Activated T-cell treated with anti-CD3 and anti-CD28 coated beads, Interleukin-2, amount 50 U/mL, for 1 hour (primary cell): ENCODE data around the gene CDK15.

Experiments used
- DNase-seq: peaks from one replicate; pipeline ENCODE4 v3.0.0-alpha.2; 2020

The CDK15 gene

DNA sequence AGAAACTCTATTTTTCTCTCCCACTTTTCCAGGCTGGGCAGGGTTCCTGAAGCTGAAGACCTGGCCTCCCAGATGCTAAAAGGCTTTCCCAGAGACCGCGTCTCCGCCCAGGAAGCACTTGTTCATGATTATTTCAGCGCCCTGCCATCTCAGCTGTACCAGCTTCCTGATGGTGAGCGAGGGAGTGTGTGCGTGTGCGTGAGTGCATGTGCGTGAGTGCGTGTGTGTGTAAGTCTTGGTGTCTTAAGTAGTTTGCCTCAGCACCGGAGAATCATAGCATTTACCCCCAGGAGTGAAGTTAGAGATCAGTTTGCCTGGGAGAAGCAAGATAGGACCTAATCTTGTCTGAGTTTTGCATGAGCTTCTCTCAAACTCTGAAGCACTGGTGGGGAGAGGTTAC, 73.7 kb downstream of the CDK15 start:
- no peak for DNase-seq

DNA sequence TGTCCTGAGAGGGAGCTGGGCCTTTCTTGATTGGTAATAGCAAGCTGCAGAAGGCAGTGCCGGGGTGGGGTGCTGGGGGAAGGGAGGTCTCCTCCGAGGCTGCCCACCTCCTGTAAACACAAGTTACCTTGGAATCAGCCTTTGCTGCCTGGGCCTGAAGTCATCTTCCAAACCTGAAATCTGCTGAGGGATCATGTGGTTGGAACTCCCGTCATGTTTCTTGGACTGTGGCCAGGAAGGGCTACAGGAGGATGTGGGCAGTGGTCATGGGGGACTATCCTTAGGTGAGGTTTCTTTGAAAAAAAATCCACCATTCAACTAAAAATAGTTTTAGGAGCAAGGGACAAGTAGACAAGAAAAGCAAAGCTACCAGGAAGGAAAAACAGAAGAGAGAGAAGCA, 74.2 kb downstream of the CDK15 start:
- DNase-seq = no peak

DNA sequence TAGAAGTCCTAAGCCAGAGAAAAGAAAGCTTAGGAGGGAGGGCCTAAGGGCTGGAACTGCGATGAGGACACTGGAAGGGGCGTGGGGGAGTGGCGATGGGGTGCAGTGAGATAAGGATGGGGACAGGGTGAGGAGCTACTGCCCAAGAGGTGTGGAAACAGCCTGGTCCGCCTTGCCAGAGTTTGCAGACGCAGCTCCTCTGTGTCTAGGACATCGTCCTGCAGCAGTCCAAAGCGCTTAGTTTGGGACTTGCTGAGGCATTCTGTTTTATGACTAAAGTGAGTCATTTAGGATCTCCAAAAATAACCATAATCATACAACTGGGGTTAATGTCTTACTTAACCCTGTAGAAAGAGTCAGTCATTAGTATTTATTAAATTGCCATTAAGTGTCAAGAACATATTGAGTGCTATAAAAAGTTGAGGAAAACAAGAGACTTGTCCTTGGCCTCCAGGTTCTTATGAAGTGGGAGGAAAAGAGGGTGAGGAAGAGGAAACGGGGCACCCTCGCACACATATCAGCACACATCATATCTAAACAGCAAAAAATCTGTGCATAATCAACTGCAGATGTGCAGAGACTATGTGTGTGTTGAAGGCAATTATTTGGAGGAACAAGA, 74.8 kb downstream of the CDK15 start:
- no peak for DNase-seq

DNA sequence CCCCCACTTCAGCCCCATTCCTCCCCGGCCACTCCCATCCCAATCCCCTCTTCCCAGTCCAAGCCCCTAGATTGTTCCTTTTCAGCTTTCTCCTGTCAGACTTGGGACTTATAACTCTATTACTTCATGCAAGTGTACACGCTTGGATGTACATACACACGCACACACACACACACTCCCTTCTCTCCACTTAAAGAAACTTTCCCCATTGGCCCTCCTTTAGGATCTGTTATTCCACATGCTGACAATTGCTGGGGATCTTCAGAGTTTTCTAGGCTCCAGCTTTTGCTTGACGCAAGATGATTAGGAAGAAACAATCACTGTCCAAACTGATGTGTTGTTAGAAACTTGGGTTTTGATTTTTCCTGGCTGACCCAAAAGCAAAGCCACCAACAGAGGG, 75.4 kb downstream of the CDK15 start:
- no peak for DNase-seq

DNA sequence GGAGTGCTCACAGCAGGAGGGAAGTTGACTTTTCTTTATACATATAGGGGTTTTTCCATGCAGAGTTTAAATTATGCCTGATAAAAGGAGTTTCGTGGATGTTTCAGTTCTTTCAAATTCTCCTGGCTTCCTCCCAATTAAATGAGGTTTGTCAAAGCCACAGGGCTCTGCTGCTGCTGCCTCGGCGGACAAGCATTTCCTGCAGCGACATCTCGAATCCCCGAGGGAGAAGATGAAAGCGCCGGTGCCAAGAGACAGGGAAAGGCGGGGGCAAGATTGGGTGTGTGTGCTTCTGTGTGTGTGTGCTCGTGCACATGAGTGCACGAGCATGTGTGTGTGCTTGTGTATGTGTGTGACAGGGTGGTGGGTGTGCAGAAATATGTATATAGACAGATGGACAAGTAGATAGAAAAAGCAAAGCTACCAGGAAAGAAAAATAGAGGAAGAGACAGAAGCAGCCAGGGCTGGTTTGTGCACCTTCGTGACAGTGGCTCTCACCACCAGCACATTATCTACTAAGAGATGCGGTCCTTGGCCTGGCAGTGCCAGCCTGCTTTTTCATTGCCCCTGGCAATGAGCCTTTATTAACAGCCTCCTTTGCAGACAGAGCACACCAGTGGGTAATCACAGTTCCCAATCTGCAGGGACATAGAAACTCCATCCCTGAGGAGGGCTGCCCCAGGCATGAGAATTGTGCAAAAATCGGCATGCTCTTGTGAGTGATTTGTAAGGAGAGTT, 76.2 kb downstream of the CDK15 start:
- no peak for DNase-seq

DNA sequence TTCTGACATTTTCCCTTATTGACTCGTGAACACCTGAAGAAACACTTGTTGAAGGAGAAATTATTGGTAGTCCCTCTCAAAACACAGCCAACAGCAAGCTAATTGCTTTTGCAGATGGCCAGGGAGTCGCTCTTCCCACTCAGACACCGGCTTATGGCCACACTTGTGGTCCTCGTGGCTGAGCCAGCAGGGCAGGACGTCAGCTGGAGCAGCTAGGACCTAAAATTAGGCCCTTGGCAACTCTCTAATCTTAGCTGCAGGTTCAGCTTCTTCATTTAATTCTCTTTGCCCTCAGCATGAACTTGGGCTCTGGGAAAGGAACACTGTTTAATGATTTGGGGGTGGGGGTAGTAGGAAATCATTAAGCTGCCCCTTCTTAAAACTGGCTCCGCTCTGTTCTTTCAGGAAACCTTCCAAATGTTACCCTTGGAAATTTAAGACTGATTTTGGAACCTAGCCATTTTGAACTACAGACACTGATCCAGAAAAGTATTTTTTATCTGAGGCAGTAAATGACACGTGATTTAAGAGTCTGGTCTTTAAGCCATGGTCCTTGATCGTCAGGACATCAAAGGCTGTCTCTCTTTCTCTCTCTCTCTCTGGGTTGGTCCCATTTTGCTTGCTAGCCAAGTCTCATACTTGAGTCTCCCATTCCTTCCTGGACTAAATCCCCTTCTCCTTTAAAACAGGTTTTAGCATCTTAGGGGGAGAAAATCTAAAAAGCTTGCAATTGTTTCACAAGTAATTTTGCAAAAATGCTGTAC, 77.5 kb downstream of the CDK15 start:
- no peak for DNase-seq

DNA sequence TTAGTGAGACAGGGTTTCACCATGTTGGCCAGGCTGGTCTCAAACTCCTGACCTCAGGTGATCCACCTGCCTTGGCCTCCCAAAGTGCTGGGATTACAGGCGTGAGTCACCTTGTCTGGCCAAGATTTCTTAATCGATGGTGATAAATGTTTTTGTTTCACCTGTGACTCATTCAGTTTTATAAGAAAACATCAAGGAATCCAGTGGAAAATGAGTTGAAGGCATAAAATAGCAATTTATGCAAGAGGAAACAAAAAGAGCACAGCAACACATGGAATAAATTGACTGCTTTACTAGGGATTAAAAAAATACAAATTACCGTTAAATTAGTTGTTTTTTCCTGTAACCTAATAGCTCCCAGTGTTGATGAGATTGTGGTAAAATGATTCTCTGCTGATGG, 80.2 kb downstream of the CDK15 start:
- DNase-seq = no peak

DNA sequence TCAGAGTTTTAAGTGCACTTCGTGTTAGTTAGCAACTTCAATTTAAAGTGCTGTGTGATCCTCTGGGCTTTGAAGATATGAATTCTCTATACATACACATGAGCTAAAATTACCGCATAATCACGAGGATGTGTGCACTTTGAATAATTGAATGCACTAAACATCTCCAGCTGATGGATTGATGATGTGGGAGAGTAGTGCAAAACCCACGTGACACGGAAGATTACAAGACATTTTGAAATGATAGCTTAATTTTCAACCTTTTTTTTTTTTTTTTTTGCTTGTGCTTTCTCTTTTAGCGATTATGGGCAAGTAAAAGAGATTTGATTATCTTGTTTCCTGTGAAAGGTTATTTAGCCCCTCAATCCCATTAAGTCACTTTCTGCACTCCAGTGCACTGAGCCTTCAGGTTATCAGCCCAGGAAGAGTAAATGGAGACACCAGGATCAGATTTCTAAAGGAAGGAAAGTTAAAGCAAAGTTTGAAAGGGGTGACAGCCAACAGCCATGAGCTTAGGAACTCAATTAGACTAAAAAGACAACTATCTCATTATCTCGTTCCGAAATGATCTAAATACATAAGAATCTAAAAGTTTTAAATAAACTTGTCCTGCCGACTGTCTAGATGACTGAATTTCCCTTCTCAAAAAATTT, 81.6 kb downstream of the CDK15 start:
- no peak for DNase-seq

DNA sequence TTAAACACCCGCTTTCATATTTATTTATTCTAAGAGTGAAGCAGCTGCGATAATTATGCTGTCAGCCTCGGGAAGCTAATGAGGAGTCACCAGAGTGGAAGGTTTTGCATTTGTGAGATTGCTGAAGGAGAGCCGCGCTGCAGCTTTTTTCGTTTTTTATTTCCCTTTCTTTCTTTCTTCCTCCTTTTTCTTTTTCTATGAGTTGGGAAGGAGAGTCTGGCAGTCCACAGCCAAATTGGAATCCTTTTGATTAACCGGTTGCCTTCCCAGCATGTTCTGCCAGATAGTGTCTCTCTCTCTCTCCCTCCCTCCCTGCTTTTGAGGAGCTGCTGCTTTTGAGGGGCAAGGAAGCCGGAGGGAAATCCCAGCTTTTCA, 82.1 kb downstream of the CDK15 start:
- no peak for DNase-seq

DNA sequence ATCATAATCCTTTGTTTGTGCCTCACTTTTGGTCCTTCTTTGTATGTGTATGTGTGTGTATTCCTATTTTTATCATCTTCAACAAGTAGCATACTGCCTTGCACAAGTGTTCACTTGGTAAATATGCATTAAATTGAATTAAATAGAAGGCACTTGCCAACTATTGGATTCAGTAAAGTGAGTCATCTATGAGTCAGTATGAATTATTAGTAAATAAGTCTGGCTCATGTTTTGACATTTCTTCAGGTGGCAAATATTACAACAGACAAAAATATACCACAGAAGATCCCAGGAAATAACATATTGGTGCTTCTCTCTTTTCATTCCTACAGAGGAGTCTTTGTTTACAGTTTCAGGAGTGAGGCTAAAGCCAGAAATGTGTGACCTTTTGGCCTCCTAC, 84.1 kb downstream of the CDK15 start:
- DNase-seq = no peak

DNA sequence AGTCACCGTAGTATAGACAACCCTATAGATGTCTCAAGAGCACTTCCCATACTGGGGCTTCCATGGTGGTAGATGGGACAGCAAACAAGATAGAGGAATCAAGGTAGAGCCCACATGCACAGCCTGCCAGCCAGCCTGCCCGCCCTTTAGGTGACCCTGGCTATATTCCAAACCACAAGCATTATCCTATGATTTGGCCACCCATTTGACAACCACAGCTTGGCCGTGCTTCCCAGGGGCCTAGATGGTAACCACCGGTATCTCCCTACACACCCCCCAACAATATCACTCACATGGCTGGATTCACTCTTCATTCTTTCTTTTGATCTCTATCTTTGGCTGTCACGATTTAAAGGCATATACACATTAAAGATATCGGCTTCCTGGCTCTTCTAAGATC, 85.3 kb downstream of the CDK15 start:
- DNase-seq = no peak

DNA sequence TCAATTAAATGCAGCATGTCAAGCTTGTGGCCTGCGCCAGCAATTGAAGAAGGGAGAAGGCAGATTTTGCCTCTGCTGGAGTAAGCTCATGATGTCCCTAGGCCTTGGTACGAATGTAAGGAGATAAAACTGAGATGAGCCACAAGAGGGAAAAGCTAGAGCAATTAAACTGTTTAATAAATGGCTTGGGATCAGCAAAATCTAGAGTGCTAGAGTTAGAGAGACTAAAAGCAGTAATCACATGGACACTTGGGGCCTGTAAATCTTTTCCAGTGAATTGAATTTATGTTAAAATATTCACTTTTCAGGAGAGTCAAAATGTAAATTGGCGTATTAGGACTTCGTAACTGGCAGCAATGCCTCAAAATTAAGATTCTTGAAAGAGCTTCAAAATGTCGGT, 86.2 kb downstream of the CDK15 start:
- DNase-seq = no peak

DNA sequence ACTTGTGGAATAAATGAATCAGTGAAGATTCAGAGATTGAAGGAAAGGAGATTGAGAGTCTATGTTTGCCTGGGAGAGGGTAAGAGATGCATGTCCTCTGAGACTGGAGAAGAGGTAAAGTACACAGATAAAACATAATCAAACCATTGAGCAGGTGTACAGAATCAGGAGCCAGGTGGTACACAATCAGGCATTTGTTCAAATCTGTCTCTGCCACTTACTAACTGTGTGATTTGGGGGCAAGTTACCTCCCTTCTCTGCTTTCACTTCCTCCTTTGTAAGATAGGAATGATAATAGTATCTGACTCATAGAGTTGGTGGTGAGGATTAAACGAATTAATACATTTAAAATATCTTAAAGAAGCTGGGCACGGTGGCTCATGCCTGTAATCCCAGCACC, 94.0 kb downstream of the CDK15 start:
- DNase-seq = no peak

DNA sequence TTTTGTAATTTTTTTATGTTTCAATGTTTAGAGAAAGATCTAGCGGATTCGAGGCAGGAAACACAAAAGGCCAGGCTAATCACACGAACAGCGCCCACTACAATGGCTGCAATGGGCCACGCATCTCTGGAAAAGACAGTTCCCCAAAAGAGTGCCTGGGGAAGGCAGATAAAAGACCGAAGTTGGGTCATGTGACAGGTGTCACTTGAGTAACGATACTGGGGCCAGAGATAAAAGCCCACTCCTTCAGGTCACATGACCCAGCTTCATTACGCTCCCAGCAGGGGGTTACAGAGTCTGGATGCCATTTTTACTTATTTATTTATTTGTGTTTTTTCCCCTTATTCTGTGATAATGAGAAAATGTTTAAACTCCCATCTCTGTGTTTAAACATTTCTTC, 95.4 kb downstream of the CDK15 start:
- DNase-seq = no peak

DNA sequence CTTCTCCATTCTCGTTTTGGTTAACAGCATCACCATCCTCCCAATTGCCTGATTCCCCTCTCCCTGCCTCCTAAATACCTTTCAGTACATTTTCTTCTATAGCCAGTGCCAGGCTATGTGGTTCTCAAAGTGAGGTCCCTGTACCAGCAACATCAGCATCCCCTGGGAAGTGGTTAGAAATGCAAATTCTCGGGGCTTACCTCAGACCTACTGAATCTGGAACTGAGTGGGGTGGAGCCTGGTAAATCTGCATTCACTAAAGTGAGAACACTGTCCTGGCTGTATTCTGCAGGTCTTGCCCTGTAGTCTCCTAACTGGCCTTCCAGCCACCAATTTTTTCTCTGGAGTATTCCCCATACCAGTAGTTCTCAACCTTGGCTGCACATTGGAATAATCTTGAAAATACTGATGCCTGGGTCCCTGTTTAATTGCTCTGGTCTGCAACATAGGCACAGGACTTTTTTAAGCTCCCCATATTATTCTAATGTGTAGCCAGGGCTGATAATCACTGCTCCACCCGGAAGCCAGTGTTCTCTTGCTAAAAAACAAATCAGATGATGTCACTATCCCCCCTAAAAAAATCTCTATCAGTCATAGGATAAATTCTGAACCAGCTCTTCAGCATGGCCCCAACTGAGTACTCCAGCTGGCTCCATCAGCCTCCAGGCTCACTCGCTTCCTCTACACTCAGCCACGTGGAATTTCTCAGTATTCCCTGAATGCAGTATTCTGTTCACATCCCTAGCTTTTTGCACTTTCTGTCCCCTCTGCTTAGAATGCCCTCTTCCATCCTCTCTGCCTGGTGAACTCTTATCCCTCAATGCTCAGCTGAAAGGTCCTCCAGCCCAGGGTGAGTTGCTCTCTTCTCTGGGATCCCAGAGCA, 98.4 kb downstream of the CDK15 start:
- no peak for DNase-seq

DNA sequence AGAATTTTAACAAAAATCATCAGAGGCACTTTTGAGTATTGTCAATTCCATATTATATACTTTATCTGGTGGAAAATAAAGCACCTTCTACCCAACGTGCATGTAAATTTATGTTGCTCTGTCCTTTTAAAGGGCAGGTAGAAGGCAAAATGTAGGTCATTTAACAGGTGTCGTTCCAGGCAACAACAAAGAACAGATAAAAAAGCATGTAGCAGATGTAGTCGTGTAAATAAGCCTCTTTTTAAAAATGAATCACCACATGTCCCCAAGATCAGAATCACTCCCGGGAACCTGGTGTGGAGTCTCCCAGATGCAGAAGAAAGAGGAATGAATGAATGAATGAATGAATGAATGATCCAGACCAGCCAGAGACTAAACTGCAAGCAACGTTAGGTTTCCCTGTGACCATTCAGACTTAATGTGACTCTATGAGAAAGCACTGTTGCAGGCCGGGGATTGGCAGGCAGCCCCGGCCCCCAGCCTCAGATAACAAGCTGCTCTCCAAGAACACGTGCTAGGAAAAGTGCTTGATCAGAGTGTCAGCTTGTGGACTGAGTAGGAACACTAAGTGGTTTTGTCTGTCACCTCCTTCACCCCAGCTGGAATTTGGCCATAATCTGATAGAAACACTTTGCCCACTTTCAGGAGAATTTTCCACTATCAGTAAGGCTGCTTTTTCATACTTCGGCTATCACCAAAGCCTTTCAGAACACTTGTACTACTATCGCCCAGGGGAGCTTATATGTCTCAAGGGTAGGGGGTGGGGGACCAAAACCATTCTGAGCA, 100.6 kb downstream of the CDK15 start:
- no peak for DNase-seq

DNA sequence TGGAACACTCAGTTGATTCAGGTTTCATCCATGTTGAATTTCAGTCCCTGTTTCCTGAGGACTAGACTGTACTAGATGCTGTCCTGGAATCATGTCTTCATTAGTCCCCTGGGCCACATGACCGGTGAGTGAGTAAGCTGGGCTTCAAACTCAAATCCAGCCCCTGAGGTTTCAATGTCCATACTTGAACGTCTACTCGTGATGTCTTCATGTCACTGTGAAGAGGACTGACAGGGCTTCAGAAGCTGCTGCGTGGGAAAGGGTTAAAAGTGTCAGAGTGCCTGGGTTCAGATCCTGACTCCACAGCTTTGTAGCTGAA, 101.2 kb downstream of the CDK15 start:
- DNase-seq = no peak

DNA sequence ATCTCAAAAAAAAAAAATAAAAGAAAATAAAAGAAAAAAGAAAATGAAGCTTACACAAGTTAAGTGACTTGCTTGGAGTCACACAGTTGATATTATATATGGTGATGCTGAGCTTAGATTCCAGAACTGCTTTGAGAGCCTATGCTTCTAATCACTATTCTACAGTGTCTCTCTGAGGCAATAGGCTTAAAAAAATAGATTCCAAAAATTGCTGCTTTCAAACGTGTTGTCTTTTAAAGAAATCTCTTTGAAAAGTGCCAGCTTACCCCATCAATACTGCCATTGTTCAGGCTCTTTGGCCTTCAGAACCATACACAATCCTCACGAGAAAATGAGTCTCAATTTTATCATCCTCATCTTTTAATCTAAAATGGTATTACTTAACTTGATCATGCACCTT, 102.6 kb downstream of the CDK15 start:
- DNase-seq = no peak

DNA sequence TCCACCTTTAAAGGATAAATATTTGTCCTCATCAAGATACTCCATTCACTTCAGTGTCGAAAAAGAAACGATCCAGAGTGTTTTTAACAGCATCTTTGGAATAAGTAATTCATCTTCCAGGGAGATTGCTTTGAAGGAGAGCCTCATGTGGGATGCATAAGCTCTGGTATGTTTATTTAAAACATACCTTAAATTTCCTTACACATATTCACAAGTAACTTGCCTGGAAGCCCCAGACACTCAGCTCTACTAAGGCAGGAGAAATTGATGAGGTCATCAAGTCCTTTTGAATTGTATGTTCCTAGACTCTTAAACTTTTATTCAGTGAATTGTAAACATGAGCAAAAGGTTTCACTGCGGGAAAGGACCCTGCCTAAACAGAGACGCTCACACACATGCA, 103.0 kb downstream of the CDK15 start:
- no peak for DNase-seq

DNA sequence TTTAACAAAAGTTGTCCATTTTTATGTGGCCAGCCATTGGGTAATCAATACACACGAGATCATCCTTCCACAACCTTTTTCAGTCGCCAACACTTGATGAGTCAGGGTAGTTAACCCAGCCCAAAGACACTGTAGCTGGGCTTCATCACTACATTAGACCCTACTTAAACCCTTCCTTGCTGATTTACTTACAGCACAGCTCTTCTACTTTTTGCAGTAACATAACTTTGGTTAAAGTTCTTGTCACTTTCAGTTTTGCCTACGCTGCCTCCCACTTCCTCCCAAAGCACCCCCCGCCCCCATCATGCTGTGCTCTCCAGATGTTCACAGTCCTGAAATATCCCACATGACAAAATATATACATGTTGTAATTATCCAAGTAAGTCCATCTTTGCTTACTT, 103.6 kb downstream of the CDK15 start:
- no peak for DNase-seq

DNA sequence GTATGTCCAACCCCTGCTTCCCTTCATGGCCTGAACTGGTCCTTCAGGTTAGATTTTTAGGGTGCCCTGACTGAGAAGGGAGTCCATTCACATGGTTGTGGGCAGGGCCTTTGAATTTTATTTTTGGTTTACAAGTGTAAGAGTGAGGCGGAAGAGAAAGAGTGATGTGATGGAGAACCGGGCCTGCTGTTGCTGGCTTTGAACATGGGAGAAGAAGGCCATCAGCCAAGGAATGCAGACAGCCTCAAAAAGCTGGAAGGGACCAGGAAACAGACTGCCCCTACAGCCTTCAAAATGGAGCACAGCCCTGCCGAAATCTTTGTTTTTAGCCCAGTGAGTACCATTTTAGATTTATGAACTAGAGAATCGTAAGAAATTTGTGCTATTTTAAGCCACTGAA, 105.0 kb downstream of the CDK15 start:
- DNase-seq = no peak

DNA sequence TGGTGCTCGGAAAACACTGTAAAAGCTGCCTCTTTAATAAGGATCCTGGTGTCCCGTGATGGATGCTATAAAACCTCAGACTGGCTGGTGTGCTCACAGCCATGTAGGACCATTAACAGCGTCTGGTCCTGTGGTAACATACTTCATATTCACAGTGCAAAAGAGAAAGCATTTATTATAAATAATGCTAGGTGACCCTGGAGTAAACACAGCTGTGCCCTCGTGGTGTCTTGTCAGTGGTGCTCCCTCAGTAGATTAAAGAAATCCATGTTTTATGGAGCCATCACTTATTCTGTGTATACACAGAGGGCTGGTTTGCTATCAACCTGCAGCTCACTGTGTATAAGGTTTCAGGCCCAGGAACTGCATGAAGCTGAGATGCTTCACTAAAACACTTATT, 106.9 kb downstream of the CDK15 start:
- no peak for DNase-seq
